Measurements from ENCODE around the gene SYS1.

Gene SYS1

GRCh38 chr20:45415822-45416637, 53.1 kb downstream of the SYS1 start, which contains the start of gene PIGT:
TSS of gene PIGT (plus strand) at chr20:45416141. CDS start at chr20:45416157, 16 bp downstream.
- peak; percentile 93 for DNase-seq (ENCODE audit: low spot score)

DNA sequence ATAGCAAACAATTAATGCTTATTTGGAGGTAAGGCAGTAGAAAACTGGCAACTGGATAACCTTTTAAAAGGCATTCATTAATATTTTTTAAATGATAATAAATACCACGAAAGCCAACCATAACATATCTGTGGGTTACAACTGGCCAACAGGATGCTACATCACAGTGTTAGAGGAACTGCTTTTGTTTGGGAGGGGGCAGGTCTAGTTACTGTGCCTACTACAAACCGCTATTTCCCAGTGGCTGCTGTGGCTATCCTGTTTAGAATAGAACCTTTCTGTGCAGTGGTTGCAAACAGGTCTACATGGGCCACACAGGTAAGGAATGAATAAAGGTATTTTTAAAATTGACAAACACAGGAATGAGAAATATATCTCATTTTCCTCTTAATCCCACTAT, 54.0 kb downstream of the SYS1 start:
- no peak for DNase-seq (ENCODE audit: low spot score)
